ENCODE measurements around the gene PARD3.

- TF ChIP-seq, protein P1, sequence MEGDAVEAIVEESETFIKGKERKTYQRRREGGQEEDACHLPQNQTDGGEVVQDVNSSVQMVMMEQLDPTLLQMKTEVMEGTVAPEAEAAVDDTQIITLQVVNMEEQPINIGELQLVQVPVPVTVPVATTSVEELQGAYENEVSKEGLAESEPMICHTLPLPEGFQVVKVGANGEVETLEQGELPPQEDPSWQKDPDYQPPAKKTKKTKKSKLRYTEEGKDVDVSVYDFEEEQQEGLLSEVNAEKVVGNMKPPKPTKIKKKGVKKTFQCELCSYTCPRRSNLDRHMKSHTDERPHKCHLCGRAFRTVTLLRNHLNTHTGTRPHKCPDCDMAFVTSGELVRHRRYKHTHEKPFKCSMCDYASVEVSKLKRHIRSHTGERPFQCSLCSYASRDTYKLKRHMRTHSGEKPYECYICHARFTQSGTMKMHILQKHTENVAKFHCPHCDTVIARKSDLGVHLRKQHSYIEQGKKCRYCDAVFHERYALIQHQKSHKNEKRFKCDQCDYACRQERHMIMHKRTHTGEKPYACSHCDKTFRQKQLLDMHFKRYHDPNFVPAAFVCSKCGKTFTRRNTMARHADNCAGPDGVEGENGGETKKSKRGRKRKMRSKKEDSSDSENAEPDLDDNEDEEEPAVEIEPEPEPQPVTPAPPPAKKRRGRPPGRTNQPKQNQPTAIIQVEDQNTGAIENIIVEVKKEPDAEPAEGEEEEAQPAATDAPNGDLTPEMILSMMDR (IDR thresholded peaks at IDR 0.05; ENCODE audit: low read depth, low read length, poor library complexity, severe bottlenecking) = no peak
- no peak for TF ChIP-seq EZH2phosphoT487 (IDR thresholded peaks at IDR 0.05; ENCODE audit: borderline replicate concordance, low read length)
Observed at GRCh38 chr10:34143466-34143865, 671.6 kb downstream of the PARD3 start.
